Mucosa of gallbladder (tissue), 1 donor: ENCODE measurements around the gene RPS5. TPM values are rescaled to one million over a fixed set of nuclear protein-coding genes. Genes with fewer than 3 reads are reported as not detected.
"Not testable (repeated sequence)": the region's sequence is repeated elsewhere in the genome, so short reads cannot be mapped to it uniquely, and the experiment has no call there.

Source experiments
- DNase-seq: peaks from one replicate; pipeline ENCODE4 v3.0.0-alpha.2; 2020; ENCODE audit warnings: low spot score
- total RNA-seq: library from RNA; stranded (reverse); gene quantifications from one replicate; pipeline ENCODE4 v1.2.1, GENCODE V29; 2021
- donor health status: DM: no; HTN: no; CAD: no.

Gene RPS5
- total RNA-seq: 614 TPM

- peak; percentile 97 for DNase-seq
These were observed at the start of gene RPS5 for GRCh38 chr19:58386576-58387337. TSS of gene RPS5 (plus strand) at chr19:58387269. CDS start at chr19:58388138, 869 bp downstream.

- DNase-seq: no peak
These were observed 48.7 kb upstream of the RPS5 start for GRCh38 chr19:58338336-58338735.

- DNase-seq: no peak
These were observed 48.1 kb upstream of the RPS5 start for GRCh38 chr19:58338825-58339558.

GRCh38 chr19:58345558-58345957 is 41.5 kb upstream of the RPS5 start:
- no peak for DNase-seq

GRCh38 chr19:58346961-58347929 is 39.8 kb upstream of the RPS5 start:
- peak; percentile 35 for DNase-seq

GRCh38 chr19:58348080-58348479 is 39.0 kb upstream of the RPS5 start:
- not testable (repeated sequence) for DNase-seq

GRCh38 chr19:58349590-58349989 is 37.5 kb upstream of the RPS5 start:
- DNase-seq: no peak

- DNase-seq: no peak
These were observed 36.8 kb upstream of the RPS5 start for GRCh38 chr19:58350001-58350861.

GRCh38 chr19:58350871-58351557 is 36.1 kb upstream of the RPS5 start:
- DNase-seq: no peak

GRCh38 chr19:58351558-58351878 is 35.6 kb upstream of the RPS5 start:
- no peak for DNase-seq

GRCh38 chr19:58351990-58352755 is 34.9 kb upstream of the RPS5 start:
- DNase-seq: no peak

GRCh38 chr19:58352760-58353671 is 34.1 kb upstream of the RPS5 start, which contains the start of gene A1BG:
TSS of gene A1BG (minus strand) at chr19:58353492. CDS start at chr19:58353437, 55 bp downstream.
- DNase-seq: no peak

GRCh38 chr19:58353717-58354477 is 33.2 kb upstream of the RPS5 start:
- DNase-seq: no peak

GRCh38 chr19:58354478-58355030 is 32.5 kb upstream of the RPS5 start:
- DNase-seq: no peak

GRCh38 chr19:58355215-58355796 is 31.8 kb upstream of the RPS5 start:
- no peak for DNase-seq

GRCh38 chr19:58355908-58356765 is 30.9 kb upstream of the RPS5 start:
- DNase-seq: no peak
